NOMO-1 treated with dmso at 0.1 percent for 144 hours (cell line): ENCODE data around the gene PLP2.
A peak's percentile ranks its signal among the peaks of the same experiment; 100 is the strongest.

Source experiments
- DNase-seq: peaks from one replicate; lab custom pipeline; 2025; ENCODE audit not compliant: unreplicated experiment; lab: John Stamatoyannopoulos, UW

PLP2 gene

DNA sequence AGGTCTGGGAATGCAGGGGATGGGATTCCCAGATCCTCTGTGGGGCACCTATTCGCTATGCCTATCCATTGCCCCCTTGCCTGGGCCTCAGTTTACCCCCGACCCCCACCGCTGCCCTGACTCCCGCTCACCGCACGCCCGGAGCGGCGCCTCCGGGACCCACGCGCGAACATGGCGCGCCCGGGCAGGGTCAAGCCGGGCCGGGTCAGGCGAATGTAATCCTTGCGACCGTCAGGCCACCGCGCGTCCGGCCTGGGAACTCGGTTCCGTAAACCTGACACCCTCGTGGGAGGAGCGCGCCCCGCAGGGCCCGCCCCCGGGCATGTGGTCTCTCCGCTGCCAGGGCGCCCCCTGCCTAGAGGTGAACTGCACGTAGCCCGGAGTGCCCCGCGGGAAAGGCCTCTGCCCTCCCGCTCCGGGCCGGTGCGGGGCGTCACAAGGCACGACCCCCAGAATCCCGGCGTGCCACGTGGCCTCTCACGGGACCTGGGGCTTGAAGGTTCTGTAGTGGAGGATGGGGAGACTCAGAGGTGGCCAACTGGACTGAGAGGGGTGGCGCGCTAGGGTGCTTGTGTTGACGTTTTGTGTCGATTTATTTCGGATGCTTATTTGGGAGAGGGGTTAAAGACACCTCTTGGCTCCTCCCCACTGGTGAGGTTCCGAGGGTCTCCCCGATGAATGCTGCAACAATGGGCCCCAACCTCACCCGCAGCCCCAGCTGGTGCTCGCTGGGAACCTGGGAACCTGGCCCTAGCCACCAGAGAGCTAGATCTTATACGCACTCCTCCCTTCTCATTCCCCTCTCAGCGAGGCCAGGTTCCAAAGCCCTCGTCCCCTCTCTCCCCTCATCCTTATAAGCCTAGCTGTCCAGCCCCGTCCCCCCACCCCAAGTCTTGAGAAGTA lies 14.7 kb downstream of the PLP2 start, which contains the start of gene PRICKLE3:
TSS of gene PRICKLE3 (minus strand) at position 249 of the 903 bp plus-strand sequence. CDS start at position 173, 76 bp downstream.
- DNase-seq, result peak; percentile 63

DNA sequence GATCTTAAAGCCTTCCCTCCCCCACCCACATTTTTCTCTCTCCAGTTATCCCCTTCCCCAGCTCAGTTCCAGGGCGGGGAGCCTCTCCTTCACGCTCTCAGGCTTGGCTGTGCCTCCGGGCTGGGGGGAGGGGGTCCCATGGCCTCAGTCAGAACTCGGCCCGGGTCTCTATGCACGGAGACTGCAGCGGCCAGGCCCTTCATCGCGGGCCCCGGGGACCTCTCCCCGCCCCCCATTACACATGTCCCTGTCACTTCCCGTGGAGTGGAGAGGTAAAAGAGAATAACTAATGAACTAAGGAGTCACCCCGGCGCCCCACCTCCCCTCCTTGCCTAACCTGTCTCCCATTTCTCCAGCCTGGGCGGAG lies 15.3 kb downstream of the PLP2 start:
- no peak for DNase-seq

DNA sequence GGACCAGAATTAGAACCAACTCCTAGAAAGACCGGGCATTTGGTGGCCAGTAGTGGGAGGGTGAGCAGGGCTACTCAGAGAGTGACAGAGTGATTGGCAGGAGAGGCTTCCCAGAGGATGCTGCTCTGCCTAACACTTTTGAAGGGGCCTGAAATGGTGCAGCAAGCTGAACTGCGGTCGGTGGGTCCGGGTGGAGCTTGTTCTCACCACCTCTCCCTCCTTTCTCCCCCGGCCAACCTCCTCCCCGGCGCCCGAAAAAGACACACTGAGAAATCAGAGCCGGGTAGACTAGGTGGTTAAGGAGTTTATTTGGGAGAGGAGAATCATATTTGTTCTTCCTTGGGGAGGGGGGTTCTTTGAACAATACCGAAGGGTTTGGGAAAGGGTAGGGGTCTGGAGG lies 15.8 kb downstream of the PLP2 start:
- DNase-seq, result no peak

DNA sequence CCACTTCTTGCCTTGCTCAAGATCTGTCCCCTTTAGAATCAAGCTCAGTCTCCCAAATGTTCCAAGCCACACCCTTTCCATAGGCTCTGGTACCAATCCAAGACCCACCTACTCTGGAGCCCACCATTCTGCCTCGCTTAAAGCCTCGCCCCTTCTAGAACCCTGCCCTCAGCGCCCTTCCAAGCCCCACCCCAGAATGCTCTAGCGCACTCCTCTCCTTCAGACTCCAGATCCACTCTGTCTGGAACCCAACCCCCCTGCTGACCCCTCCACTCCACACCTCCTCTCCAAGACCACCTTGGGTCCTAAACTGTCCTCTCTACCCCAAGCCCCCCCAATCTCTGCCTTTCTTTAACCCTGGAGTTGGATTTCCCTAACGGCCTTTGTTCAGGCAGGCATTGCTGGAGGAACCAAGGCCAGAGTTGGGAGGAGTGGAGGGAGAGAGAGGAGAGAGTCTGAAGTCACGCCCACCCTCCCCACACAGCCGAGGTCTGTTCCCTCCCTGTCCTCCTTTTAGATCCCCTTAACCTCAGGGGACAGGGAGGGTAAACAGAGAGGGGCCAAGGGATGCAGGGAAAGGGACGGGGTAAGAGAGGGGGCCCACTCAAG lies 16.9 kb downstream of the PLP2 start:
- no peak for DNase-seq

DNA sequence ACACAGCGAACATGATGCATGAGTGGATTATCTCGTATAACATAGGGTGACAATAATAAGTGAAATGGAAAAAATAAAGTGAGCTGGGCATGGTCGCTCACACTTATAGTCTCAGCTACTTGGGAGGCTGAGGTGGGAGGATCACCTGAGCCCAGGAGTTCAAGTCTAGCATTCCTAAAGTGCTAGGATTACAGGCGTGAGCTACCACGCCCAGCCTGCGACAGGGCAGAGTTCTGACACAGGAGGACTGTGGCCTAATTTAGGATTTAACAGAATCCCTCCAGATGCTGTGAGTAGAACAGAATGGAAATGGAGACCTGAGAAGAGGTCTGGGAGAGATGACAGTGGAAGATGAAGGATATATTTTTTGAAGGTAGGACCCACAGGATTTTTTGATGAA lies 17.9 kb downstream of the PLP2 start:
- DNase-seq, result no peak

DNA sequence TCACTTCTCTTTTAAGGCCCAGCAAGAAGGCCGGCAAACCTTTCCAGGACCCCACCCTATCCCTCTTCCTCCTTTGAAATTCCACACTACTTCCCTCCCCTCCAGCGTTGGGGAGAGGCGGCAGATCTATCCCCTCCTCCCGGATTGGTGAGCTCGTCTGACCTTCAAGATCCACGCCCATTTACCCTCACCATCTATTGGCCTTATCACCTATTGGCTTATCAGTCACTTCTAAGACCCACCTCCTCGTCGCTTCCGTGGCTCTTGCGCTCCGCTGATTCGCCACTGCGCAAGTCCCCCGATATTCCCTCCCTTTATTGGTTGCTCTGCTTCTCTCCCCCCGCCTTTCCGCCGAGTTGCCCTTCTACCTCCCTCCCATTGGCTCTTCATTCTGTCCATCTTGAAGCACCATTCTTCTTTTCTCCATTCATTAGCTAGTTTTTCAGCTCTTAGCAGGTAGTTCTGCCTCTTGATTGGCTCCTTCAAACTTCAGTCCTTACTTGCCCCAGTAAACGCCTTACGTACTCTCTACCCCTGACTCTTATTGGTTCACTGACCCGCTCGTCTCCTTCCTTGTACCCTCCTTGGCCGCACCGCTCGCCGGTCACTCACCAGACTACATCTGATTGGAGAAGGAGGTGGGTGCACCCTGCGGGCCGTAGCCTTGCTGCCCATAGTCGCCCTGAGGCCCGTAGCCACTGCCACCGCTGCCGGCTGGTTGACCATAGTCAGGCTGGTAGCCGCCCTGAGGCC lies 19.3 kb downstream of the PLP2 start:
- peak; percentile 97 for DNase-seq

DNA sequence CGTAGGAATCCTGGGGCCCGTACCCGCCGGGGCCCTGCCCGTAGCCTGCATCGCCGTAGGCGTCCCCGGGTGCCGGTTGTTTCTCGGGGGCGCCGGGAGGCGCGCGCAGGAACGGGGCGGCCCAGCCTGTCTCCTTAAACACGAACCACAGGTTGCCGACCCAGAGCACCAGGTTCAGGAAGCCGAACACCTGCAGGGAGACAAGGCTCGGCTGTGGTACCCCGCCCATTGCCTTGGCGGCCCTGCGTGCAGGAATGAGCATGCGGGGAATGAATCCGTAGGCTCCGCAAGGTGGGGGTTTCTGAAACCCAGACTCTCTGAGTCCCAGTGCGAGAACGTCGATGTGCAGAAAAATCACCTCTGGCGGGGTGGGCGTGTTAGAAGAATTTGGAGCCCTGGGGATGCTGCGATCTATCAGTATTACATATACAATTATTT lies 19.9 kb downstream of the PLP2 start:
- DNase-seq, result no peak

DNA sequence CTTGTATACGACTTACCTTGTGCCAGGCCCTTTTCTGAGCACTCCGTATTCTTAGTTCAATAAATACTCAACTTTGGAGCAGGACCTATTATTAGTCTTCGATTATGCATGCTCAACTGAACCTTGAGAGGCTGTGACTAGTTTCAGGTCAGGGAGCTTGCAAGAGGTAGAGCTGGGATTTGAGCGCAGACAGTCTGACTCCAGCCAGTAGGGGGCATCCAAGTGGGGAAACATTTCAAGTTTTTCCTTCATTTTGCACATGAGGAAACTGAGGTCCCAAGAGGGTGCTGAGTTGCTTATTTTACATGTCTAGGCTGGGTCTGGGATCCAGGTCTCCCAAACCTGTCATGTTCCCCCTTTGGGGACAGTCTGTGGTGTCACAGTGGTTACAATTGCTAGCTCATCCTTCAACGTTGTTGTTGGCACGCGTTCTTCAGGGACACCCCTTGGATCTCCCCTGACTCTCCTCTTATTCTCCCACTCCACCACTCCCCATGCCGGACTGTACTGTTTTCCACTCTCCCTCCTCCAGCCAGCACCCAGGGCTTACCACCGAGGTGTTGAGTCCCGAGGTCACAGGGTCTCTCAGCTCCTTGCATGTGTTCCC lies 21.1 kb downstream of the PLP2 start:
- no peak for DNase-seq

DNA sequence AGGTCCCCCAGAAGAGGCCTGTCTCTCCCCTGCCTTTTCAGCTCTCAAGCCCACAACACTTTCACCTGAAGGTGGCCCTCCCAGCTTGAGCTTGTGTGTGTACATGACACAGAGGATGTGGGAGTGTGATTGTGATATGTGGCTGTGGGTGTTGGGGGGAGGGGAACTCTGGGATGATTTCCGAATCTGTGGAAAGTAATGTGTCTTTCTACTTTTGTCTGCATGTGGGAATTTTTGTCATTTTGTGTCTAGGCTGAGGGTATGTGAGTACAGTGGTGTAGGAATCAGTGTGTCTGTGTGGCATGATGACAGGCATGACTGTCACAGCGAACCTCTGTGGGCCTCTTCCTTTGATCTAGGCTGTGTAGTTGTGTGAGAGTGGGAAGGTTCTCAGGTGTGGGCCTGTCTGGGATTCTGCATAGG lies 21.9 kb downstream of the PLP2 start:
- DNase-seq, result no peak

DNA sequence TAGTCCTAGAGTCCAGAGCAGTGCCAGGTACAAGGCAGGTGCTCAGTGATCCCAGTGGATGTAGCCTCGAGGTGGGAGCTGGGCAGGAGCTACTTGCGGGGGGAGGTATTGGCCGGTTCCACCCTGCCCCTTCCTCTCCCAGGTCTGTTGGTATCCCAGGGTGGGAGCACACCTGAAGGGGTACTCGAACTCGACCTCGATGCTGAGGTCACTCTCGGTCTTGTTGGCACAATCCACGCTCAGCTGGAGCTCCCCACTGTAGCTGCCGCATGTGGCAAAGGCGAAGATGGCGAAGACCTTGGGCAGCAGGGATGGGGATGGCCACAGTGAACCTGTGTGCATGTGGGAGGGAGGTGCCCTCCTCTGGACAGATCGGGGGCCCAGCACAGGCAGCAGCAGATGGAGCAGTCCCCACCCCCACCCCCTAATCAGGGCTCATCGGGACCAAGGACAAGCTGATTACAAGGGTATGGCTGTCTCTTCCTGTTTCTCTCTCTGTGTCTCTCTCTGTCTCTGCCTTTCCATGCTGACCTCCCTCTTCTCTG lies 25.9 kb downstream of the PLP2 start:
- no peak for DNase-seq

DNA sequence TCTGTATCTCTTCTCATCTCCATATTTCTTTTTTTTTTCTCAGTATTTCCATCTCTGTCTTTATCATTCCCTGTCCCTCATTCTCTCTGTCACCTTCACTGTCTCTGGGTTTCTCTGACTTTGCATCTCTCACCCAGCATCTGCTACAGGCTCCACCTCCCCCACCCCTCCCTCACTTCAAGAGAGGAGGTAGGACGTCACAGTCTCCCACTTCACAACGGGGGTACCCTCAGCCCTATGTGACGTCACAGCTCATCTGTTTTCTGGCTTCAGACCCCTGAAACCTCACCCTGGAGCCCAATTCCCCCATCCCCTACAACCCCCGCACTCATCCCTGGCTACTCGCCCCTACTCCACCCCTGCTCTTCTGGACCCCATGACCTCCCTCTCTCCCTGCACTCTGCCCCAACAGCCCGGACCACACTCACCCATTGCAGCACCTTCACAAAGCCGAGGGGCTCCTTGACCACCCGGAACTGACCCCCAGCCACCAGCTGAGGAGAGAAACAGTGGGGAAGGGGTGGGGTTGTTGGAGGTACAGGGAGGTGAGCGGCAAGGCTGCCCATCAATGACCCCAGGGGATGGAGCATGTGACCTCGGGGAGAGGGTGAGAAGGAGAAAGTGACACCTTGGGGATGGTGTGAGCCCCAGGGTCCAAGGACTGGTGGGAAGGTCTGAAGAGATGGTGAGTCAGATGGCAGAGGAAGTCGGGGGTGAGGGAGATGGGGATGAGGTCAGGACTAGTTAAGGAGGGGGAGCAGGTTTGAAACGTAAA lies 27.0 kb downstream of the PLP2 start:
- DNase-seq, result no peak

DNA sequence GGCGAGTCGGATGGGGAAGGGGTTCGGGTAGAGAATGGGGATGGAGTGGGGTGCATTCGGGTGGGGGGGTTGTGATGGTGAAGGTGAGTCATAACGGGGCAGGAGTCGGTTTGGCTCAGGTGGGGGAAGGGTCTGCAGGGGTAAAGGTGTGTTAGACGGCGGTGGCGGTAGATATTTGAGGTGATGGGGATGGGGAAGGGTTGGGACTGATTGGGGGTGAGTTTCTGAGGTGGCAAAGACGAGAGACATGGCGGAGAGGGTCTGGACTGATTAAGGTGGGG lies 27.6 kb downstream of the PLP2 start:
- DNase-seq, result no peak

DNA sequence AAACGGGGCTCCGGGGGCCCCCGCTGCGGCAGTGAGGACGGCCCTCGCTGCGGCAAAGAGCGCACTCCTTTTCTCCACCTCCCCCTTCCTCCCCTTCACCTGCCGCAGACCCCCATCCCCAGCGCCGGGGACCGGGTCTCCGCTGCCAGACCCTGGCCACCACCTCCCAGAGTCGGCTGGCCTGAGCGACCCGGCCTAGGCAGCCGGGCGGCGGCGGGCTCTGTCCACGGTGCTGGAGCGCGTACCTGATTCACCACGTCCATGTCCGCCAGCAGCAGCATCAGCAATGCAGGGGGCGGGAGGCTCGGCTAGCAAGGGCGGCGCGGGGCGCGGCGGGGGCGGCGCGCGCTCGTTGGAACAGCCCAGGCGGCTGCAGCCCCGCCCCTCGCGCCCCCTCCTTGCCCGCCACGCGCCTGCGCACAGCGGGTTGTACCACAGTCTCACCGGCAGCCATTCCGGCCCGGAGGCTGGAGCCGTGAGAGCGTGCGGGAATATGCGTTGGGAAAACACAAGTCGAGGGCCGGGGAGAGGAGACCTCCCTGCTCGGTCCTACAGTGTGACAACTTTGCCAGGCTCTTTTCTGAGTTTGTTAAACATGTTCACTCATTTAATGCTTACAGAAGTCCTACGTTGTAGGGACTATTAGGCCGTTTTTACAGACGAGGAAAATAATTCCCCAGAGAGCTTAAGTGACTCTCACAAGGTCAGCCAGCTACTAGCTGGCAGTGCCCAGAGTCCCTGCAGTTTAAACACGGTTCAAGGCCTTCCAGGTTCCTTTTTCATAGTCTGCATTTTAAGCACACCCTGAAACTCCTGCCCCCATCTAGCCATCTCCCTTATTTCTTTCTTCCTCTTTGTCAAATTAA lies 28.4 kb downstream of the PLP2 start, which contains the start of gene SYP:
TSS of gene SYP (minus strand) at position 288 of the 866 bp plus-strand sequence. CDS start at position 281, 7 bp downstream.
- peak; percentile 60 for DNase-seq

DNA sequence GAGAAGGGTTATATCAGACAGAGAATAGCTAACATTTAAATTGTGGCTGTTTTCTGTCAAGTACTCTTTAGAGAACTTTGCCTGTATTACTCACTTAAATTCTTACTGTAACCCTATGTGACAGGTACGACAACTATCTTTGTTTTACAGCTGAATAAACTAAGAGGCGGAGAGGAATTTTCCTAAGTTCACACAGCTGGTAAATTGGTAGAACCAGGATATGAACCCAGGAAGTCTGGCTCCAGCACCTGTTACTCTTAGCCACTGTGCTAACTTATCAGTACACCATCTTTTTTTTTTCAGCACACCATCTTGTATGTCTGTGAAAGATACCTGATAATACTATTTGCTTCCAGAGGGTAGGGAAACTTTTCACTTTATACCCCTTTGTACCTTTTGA lies 30.3 kb downstream of the PLP2 start:
- DNase-seq, result no peak

DNA sequence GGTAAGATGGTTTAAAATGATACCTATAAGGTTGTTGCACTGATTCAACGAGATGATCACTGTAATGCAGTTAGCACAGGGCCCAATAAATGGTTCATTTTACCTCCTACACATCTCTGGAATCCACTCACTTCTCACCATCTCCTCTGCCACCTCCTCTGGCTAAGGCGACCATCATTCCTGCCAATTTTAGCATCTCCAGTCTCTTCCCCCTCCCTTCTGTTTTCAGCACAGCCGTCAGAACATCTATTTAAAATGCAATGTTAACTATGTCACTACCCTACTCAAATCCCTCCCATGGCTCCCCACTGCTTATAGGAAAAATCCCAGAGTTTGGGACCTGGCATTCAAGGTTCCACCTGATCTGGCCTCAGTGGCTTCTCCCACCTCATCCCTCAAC lies 31.8 kb downstream of the PLP2 start:
- DNase-seq, result no peak

DNA sequence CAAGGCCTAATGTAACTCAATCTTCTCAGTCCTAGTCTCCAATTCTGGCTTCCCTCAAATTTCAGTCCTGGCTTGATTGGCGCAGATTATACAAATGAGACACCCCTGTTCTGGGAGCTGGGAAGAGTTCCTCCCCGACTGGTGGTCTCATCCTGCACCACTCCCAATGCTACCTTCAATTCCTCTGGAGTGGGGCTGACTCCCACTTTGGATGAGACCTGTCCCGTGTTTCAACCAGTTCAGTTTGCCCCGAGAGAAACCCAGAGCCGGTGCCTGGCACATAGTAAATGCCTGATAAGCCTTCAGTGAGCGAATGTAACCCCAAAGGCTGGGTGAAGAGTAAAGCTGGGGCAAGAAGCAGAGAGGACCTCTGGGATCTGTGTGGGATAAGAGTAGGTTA lies 32.3 kb downstream of the PLP2 start:
- DNase-seq, result no peak

DNA sequence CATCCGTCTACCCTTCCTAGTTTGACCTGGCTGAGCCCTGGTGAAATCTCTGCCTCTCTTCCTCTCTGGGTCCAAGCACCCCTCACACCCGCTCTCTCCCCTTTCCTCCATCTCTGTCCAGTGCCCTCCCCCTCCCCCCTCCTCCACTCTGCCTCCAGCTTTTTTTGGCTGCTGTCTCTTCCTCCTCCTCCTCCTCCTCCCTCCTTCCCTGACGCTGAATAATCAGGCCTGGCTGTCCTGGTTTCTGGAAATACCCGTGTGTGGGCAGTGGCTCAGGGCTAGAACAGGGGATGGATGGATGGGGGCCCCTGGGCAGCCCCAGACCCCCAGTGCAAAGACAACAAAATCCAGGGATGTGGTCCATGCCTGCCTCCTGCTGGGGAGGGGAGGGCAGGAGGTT lies 33.0 kb downstream of the PLP2 start:
- DNase-seq, result no peak

DNA sequence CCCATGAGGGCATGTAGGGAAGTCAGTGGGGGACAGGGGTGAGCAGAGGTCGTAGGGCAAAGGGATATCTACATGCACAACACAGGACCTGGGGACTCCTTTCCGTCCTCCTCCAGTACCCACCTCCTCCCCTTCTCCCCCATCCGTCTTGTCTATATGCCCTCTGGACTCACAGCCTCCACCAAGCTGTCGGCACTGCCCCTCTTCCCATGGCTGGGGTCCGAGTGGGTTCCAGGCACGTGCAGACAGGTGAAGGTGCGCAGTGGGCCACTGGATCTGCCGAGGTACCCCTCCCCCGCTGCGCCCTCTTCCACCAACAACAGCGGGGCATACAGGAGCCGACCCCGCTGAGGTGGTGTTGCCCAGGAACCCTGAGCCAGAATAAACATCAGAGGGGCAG lies 33.7 kb downstream of the PLP2 start:
- DNase-seq, result no peak

DNA sequence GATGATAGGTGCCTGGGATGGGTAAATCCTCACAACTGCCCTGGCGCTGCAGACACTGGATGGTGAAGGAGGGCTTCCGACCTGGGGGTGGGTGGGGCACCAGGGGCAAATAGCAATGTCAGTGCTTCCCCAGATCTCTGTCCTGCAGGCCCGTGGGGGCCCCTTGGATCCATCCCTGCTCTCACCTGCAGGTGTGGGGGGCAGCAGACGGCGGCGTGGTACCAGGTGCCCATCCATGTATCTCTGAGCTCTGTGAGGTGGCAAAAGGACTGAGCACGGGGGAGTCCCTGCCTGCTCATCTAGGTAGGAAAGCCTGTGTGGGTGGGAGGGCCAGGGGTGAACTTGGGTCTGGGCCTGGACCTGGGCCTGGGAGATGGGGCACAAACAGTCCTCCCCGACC lies 34.8 kb downstream of the PLP2 start:
- DNase-seq, result no peak
